ENCODE results near the gene CD59.

DNA sequence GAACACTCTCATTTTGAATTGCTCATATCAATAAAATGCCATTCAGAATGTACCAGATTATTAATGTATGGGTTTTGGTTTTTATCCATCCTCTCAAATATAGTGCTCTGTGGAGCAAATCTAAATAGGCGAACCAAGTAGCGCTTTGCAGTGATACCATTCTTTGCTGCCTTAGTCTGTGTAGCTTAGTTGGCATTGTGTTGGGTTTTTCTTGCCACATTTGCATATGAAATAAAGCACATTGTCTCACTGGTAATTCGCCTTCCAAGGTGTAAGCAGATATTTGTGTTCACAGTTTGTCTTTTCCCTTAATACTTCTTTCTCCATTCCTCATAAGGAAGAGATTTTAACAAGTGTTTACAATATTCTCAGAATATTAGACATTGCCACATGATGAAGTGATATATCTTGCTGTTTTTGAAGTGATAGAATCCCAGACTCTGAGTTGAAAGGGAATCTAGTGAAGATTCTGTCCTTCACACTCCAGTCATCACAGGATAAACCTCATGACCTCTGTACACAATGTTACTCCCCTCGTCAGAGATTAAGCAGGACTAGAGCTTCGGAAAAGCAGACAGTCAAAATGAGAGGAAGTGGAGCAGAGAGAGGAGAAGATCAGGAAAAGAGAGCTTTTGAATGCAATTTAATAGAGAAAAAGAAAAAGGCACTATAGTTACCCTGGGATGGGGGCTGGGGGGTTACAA, 52.1 kb downstream of the CD59 start:
- TF ChIP-seq, protein P1, sequence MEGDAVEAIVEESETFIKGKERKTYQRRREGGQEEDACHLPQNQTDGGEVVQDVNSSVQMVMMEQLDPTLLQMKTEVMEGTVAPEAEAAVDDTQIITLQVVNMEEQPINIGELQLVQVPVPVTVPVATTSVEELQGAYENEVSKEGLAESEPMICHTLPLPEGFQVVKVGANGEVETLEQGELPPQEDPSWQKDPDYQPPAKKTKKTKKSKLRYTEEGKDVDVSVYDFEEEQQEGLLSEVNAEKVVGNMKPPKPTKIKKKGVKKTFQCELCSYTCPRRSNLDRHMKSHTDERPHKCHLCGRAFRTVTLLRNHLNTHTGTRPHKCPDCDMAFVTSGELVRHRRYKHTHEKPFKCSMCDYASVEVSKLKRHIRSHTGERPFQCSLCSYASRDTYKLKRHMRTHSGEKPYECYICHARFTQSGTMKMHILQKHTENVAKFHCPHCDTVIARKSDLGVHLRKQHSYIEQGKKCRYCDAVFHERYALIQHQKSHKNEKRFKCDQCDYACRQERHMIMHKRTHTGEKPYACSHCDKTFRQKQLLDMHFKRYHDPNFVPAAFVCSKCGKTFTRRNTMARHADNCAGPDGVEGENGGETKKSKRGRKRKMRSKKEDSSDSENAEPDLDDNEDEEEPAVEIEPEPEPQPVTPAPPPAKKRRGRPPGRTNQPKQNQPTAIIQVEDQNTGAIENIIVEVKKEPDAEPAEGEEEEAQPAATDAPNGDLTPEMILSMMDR (IDR thresholded peaks at IDR 0.05): no peak
- TF ChIP-seq POLR2A (IDR thresholded peaks at IDR 0.05; ENCODE audit: low read length) (no peak), RNF2 (IDR thresholded peaks at IDR 0.05; ENCODE audit: borderline replicate concordance, low read depth) (no peak), MYC (IDR thresholded peaks at IDR 0.05; ENCODE audit: borderline replicate concordance, low read length) (no peak), HOXA7 (CRISPR knock-in tag; IDR thresholded peaks at IDR 0.05) (no peak), HOXB13 (CRISPR knock-in tag; IDR thresholded peaks at IDR 0.05; ENCODE audit: low read depth) (no peak), NFE2L2 (conservative IDR thresholded peaks at IDR 0.05; ENCODE audit: low read length) (no peak), CHD4 (IDR thresholded peaks at IDR 0.05; ENCODE audit: borderline replicate concordance) (no peak)

Data from A549 (cell line).